Occipital lobe (tissue), 2 donors: ENCODE data around the gene ANKRD22. TPM values are rescaled to one million over a fixed set of nuclear protein-coding genes. Genes with fewer than 3 reads are reported as not detected.

Source experiments
- DNase-seq: peaks from one replicate; lab custom pipeline; 2025; lab: John Stamatoyannopoulos, UW
- total RNA-seq: library from RNA; depleted of rRNA; stranded (reverse); fragments of >200 nt; gene quantifications from one replicate; pipeline ENCODE4 v1.2.3, GENCODE V29; 2014

Gene ANKRD22
- total RNA-seq, 1 donor from 2014 or later, result 0.16 TPM

- no peak for DNase-seq
These were observed 51.2 kb downstream of the ANKRD22 start for GRCh38 chr10:88800152-88801125.

- no peak for DNase-seq
These were observed 56.9 kb downstream of the ANKRD22 start for GRCh38 chr10:88794731-88795130.

- no peak for DNase-seq
These were observed 57.8 kb downstream of the ANKRD22 start for GRCh38 chr10:88793712-88794299.

GRCh38 chr10:88792661-88793060 is 59.0 kb downstream of the ANKRD22 start:
- no peak for DNase-seq

- DNase-seq, result no peak
These were observed 59.7 kb downstream of the ANKRD22 start for GRCh38 chr10:88791924-88792323.

GRCh38 chr10:88788924-88789323 is 62.7 kb downstream of the ANKRD22 start:
- no peak for DNase-seq

- no peak for DNase-seq
These were observed 64.2 kb downstream of the ANKRD22 start for GRCh38 chr10:88787463-88787862.

- DNase-seq, result no peak
These were observed 65.4 kb downstream of the ANKRD22 start for GRCh38 chr10:88786032-88786770.

GRCh38 chr10:88783724-88784123 is 67.9 kb downstream of the ANKRD22 start:
- DNase-seq, result no peak

GRCh38 chr10:88782222-88782621 is 69.4 kb downstream of the ANKRD22 start:
- no peak for DNase-seq

- no peak for DNase-seq
These were observed 70.4 kb downstream of the ANKRD22 start for GRCh38 chr10:88781206-88781605.

Other genes with a start within 250 kb of the ANKRD22 start
- not detected for gene LIPF, start 187.4 kb downstream of the ANKRD22 start, total RNA-seq
- not detected for gene LIPK, start 145.6 kb downstream of the ANKRD22 start, total RNA-seq
- not detected for gene LIPN, start 91.8 kb downstream of the ANKRD22 start, total RNA-seq
- gene LIPM, start 49.1 kb downstream of the ANKRD22 start, total RNA-seq, result not detected
- gene STAMBPL1, start 28.4 kb upstream of the ANKRD22 start, total RNA-seq, result 7.8 TPM
- 14.3 TPM for gene ACTA2, start 100.9 kb upstream of the ANKRD22 start, total RNA-seq
- gene FAS, start 139.0 kb upstream of the ANKRD22 start, total RNA-seq, result 2.2 TPM